Measurements from ENCODE around the gene IRX5. TPM values are rescaled to one million over a fixed set of nuclear protein-coding genes. Genes with fewer than 3 reads are reported as not detected.

The IRX5 gene
- total and polyA plus RNA-seq, 2 of the 8 experiments (the other 6 are each of a cell fraction or from before 2014, with no cell fraction given), result 0.48 to 0.56 TPM

GRCh38 chr16:54890381-54890780 is 40.3 kb upstream of the IRX5 start (continued):
- no peak for TF ChIP-seq POLR2AphosphoS5 (IDR thresholded peaks at IDR 0.05; ENCODE audit: low read depth, low read length)

Data from H1 (cell line).